GM10248 (cell line): ENCODE results near the gene AGER.

Source experiments
- CTCF ChIA-PET: fragments of 300-600 bp; sonication (Branson Sonifier 250); formaldehyde crosslinking; extraction: SDS; loops from one replicate; lab custom pipeline; 2021; ENCODE audit warnings: antibody characterized with exemption; lab: Yijun Ruan, JAX
- POLR2A ChIA-PET: fragments of 350-650 bp; sonication (Branson Sonifier 250); formaldehyde crosslinking; extraction: SDS; loops from one replicate; lab custom pipeline; 2020; ENCODE audit warnings: antibody characterized with exemption; lab: Yijun Ruan, JAX
- DNase-seq: peaks from one replicate; pipeline ENCODE4 v3.0.0; 2012; ENCODE audit errors: extremely low spot score
- CTCF ChIP-seq: IDR thresholded peaks from 2 replicates; pipeline ENCODE4 v1.5.1; 2012; ENCODE audit warnings: mild to moderate bottlenecking, low read depth; ENCODE audit errors: extremely low read depth, missing control alignments, control extremely low read depth

Gene AGER

GRCh38 chr6:32178547-32179440 lies 5.3 kb downstream of the AGER start:
- no peak for DNase-seq
- TF ChIP-seq CTCF, result no peak
- ChIA-PET CTCF (interaction anchor here (1.7 to 1.8 kb wide), 2 partner anchors 12 to 17 kb away, joined by 3 to 9 read pairs; partner anchors contain the start of gene PBX2), POLR2A (interaction anchor here (1.0 kb wide), 1 partner anchor 11 kb away, joined by 3 read pairs; the partner anchor contains the start of gene PBX2)

- CTCF ChIA-PET, result interaction anchor here (1.1 to 1.7 kb wide), 2 partner anchors 12 to 18 kb away, joined by 3 to 4 read pairs; partner anchors contain the start of gene PBX2
- DNase-seq, result peak; percentile 94
These were observed 6.1 kb downstream of the AGER start, which contains the start of gene RNF5 for GRCh38 chr6:32177788-32178546. TSS of gene RNF5 (plus strand) at chr6:32178405. CDS start at chr6:32178512, 107 bp downstream.

GRCh38 chr6:32177183-32177787 lies 6.8 kb downstream of the AGER start:
- ChIA-PET POLR2A (interaction anchor here (0.6 to 1.7 kb wide), 3 partner anchors 13 to 47 kb away, joined by 3 to 5 read pairs (median 3); partner anchors contain the start of genes FKBPL, GPSM3 and PBX2), CTCF (interaction anchor here (1.1 kb wide), 1 partner anchor 19 kb away, joined by 4 read pairs; no protein-coding TSS in a partner anchor)
- TF ChIP-seq CTCF, result no peak
- no peak for DNase-seq

More at GRCh38 chr6:32177788-32178546, 6.1 kb downstream of the AGER start, which contains the start of gene RNF5:
- no peak for TF ChIP-seq CTCF
- POLR2A ChIA-PET, result interaction anchor here (0.6 to 1.7 kb wide), 3 partner anchors 12 to 48 kb away, joined by 3 to 5 read pairs (median 3); partner anchors contain the start of genes FKBPL, GPSM3 and PBX2

- POLR2A ChIA-PET, result interaction anchor here (1.7 kb wide), 1 partner anchor 16 kb away, joined by 5 read pairs; the partner anchor contains the start of gene GPSM3
- CTCF ChIA-PET, result interaction anchor here (1.0 to 1.4 kb wide), 2 partner anchors 16 to 19 kb away, joined by 3 to 4 read pairs; partner anchors contain the start of gene GPSM3
- no peak for DNase-seq
- TF ChIP-seq CTCF, result no peak
These were observed 7.4 kb downstream of the AGER start for GRCh38 chr6:32176476-32177182.

- POLR2A ChIA-PET, result interaction anchor here (0.6 to 1.7 kb wide), 2 partner anchors 17 to 22 kb away, joined by 3 to 5 read pairs; partner anchors contain the start of gene GPSM3
- CTCF ChIA-PET, result interaction anchor here (1.0 to 1.4 kb wide), 2 partner anchors 16 to 20 kb away, joined by 3 to 4 read pairs; partner anchors contain the start of gene GPSM3
- TF ChIP-seq CTCF, result no peak
- peak; percentile 99 for DNase-seq
These were observed 8.2 kb downstream of the AGER start, which contains the start of gene AGPAT1 for GRCh38 chr6:32175711-32176475. TSS of gene AGPAT1 (minus strand) at chr6:32176084. CDS start at chr6:32171496, 4,588 bp downstream.
